Measurements from ENCODE around the gene ASCC1.

ASCC1 gene

GRCh38 chr10:72255977-72256729, 40.1 kb upstream of the ASCC1 start:
- Histone ChIP-seq H3K79me1 (ENCODE audit: low read length) (no peaks in the 10 kb centered on the region), H3K27ac (ENCODE audit: low read depth, low read length) (no peak overlapping the region), H3K4me2 (ENCODE audit: low read length) (no peak overlapping the region), H3K36me3 (ENCODE audit: control insufficient read depth, insufficient read depth, low read length) (no peaks in the 10 kb centered on the region), H2BK5ac (ENCODE audit: low read length) (no peak overlapping the region), H2BK15ac (replicated peaks; ENCODE audit: low read depth) (no peak overlapping the region), H4K5ac (ENCODE audit: low read length) (no peak overlapping the region), H3K23ac (ENCODE audit: low read length) (no peak overlapping the region), H3K4me3 (ENCODE audit: low read length) (no peak overlapping the region), H3K27me3 (ENCODE audit: insufficient read depth, low read length, poor library complexity) (no peaks in the 10 kb centered on the region), H3K4me1 (ENCODE audit: control insufficient read depth, low read depth, low read length) (peaks cover 11% of the 10 kb centered on the region), H3K9ac (ENCODE audit: low read length) (no peak overlapping the region), H3K56ac (ENCODE audit: low read length) (peak overlapping the region; percentile 49), H3K4ac (ENCODE audit: low read depth, low read length) (no peak overlapping the region), H2BK120ac (ENCODE audit: low read depth, low read length) (no peak overlapping the region), H3K79me2 (ENCODE audit: control insufficient read depth, insufficient read depth, low read length) (no peaks in the 10 kb centered on the region), H3K18ac (ENCODE audit: low read length) (no peak overlapping the region), H2AK5ac (ENCODE audit: low read length) (no peak overlapping the region), H4K8ac (ENCODE audit: low read depth, low read length) (no peak overlapping the region)
- WGBS (ENCODE audit: extremely low coverage, insufficient coverage, low lambda C conversion rate), result no CpG with 5 or more reads among the region's 6 CpGs
- no peak for DNase-seq

- Histone ChIP-seq H3K4me1 (ENCODE audit: control insufficient read depth, low read depth, low read length) (peaks cover 6% of the 10 kb centered on the region), H4K8ac (ENCODE audit: low read depth, low read length) (peak overlapping the region; percentile 90), H3K79me2 (ENCODE audit: control insufficient read depth, insufficient read depth, low read length) (no peaks in the 10 kb centered on the region), H3K4ac (ENCODE audit: low read depth, low read length) (peak overlapping the region; percentile 26), H3K56ac (ENCODE audit: low read length) (peak overlapping the region; percentile 94), H4K5ac (ENCODE audit: low read length) (no peak overlapping the region), H3K27me3 (ENCODE audit: insufficient read depth, low read length, poor library complexity) (no peaks in the 10 kb centered on the region), H3K23ac (ENCODE audit: low read length) (no peak overlapping the region), H2BK5ac (ENCODE audit: low read length) (peak overlapping the region; percentile 93), H3K18ac (ENCODE audit: low read length) (peak overlapping the region; percentile 55), H2BK120ac (ENCODE audit: low read depth, low read length) (peak overlapping the region; percentile 33), H3K9ac (ENCODE audit: low read length) (peak overlapping the region; percentile 74), H3K4me2 (ENCODE audit: low read length) (peak overlapping the region; percentile 39), H3K79me1 (ENCODE audit: low read length) (no peaks in the 10 kb centered on the region), H3K27ac (ENCODE audit: low read depth, low read length) (peak overlapping the region; percentile 76), H3K36me3 (ENCODE audit: control insufficient read depth, insufficient read depth, low read length) (no peaks in the 10 kb centered on the region), H3K4me3 (ENCODE audit: low read length) (no peak overlapping the region), H2BK15ac (replicated peaks; ENCODE audit: low read depth) (no peak overlapping the region), H2AK5ac (ENCODE audit: low read length) (no peak overlapping the region)
- peak; percentile 90 for DNase-seq
- WGBS (ENCODE audit: extremely low coverage, insufficient coverage, low lambda C conversion rate), result no CpG with 5 or more reads among the region's 15 CpGs
Measured at GRCh38 chr10:72254813-72255568, 38.9 kb upstream of the ASCC1 start.

GRCh38 chr10:72253578-72253977, 37.5 kb upstream of the ASCC1 start:
- Histone ChIP-seq H3K4me2 (ENCODE audit: low read length) (no peak overlapping the region), H2BK5ac (ENCODE audit: low read length) (no peak overlapping the region)

GRCh38 chr10:72252972-72253371, 36.9 kb upstream of the ASCC1 start:
- H3K36me3 ChIP-seq (ENCODE audit: control insufficient read depth, insufficient read depth, low read length), result no peaks in the 10 kb centered on the region
- peaks cover 6% of the 10 kb centered on the region for H3K4me1 ChIP-seq (ENCODE audit: control insufficient read depth, low read depth, low read length)
- H3K18ac ChIP-seq (ENCODE audit: low read length), result no peak overlapping the region
- no peaks in the 10 kb centered on the region for H3K79me1 ChIP-seq (ENCODE audit: low read length)
- no peak overlapping the region for H3K56ac ChIP-seq (ENCODE audit: low read length)
- DNase-seq, result no peak
- H2BK5ac ChIP-seq (ENCODE audit: low read length), result no peak overlapping the region
- H3K27ac ChIP-seq (ENCODE audit: low read depth, low read length), result no peak overlapping the region
- H2BK15ac ChIP-seq (replicated peaks; ENCODE audit: low read depth), result no peak overlapping the region
- H3K27me3 ChIP-seq (ENCODE audit: insufficient read depth, low read length, poor library complexity), result no peaks in the 10 kb centered on the region
- H3K79me2 ChIP-seq (ENCODE audit: control insufficient read depth, insufficient read depth, low read length), result no peaks in the 10 kb centered on the region
- no peak overlapping the region for H2BK120ac ChIP-seq (ENCODE audit: low read depth, low read length)
- no CpG with 5 or more reads among the region's 3 CpGs for WGBS (ENCODE audit: extremely low coverage, insufficient coverage, low lambda C conversion rate)
- H4K8ac ChIP-seq (ENCODE audit: low read depth, low read length), result no peak overlapping the region
- no peak overlapping the region for H3K23ac ChIP-seq (ENCODE audit: low read length)
- no peak overlapping the region for H3K9ac ChIP-seq (ENCODE audit: low read length)
- H3K4ac ChIP-seq (ENCODE audit: low read depth, low read length), result no peak overlapping the region
- H4K5ac ChIP-seq (ENCODE audit: low read length), result no peak overlapping the region
- no peak overlapping the region for H3K4me3 ChIP-seq (ENCODE audit: low read length)
- H3K4me2 ChIP-seq (ENCODE audit: low read length), result no peak overlapping the region
- no peak overlapping the region for H2AK5ac ChIP-seq (ENCODE audit: low read length)

More at GRCh38 chr10:72253578-72253977, 37.5 kb upstream of the ASCC1 start:
- Histone ChIP-seq H3K4me3 (ENCODE audit: low read length) (no peak overlapping the region), H3K9ac (ENCODE audit: low read length) (no peak overlapping the region), H3K27ac (ENCODE audit: low read depth, low read length) (no peak overlapping the region), H4K8ac (ENCODE audit: low read depth, low read length) (no peak overlapping the region), H2AK5ac (ENCODE audit: low read length) (peak overlapping the region; percentile 55), H2BK15ac (replicated peaks; ENCODE audit: low read depth) (peak overlapping the region; percentile 21), H3K18ac (ENCODE audit: low read length) (no peak overlapping the region), H3K36me3 (ENCODE audit: control insufficient read depth, insufficient read depth, low read length) (no peaks in the 10 kb centered on the region), H3K79me2 (ENCODE audit: control insufficient read depth, insufficient read depth, low read length) (no peaks in the 10 kb centered on the region), H2BK120ac (ENCODE audit: low read depth, low read length) (no peak overlapping the region), H4K5ac (ENCODE audit: low read length) (no peak overlapping the region), H3K23ac (ENCODE audit: low read length) (no peak overlapping the region), H3K56ac (ENCODE audit: low read length) (peak overlapping the region; percentile 38), H3K27me3 (ENCODE audit: insufficient read depth, low read length, poor library complexity) (no peaks in the 10 kb centered on the region), H3K4ac (ENCODE audit: low read depth, low read length) (no peak overlapping the region), H3K4me1 (ENCODE audit: control insufficient read depth, low read depth, low read length) (peaks cover 3% of the 10 kb centered on the region), H3K79me1 (ENCODE audit: low read length) (no peaks in the 10 kb centered on the region)
- DNase-seq, result no peak
- no CpG with 5 or more reads among the region's 7 CpGs for WGBS (ENCODE audit: extremely low coverage, insufficient coverage, low lambda C conversion rate)

GRCh38 chr10:72251635-72252034, 35.6 kb upstream of the ASCC1 start:
- Histone ChIP-seq H3K4me1 (ENCODE audit: control insufficient read depth, low read depth, low read length) (peaks cover 8% of the 10 kb centered on the region), H4K8ac (ENCODE audit: low read depth, low read length) (no peak overlapping the region), H3K18ac (ENCODE audit: low read length) (no peak overlapping the region), H3K36me3 (ENCODE audit: control insufficient read depth, insufficient read depth, low read length) (no peaks in the 10 kb centered on the region), H3K4ac (ENCODE audit: low read depth, low read length) (no peak overlapping the region), H3K4me2 (ENCODE audit: low read length) (no peak overlapping the region), H3K56ac (ENCODE audit: low read length) (no peak overlapping the region), H2AK5ac (ENCODE audit: low read length) (no peak overlapping the region), H4K5ac (ENCODE audit: low read length) (no peak overlapping the region), H3K9ac (ENCODE audit: low read length) (no peak overlapping the region), H2BK5ac (ENCODE audit: low read length) (no peak overlapping the region), H3K79me1 (ENCODE audit: low read length) (no peaks in the 10 kb centered on the region), H3K23ac (ENCODE audit: low read length) (no peak overlapping the region), H3K27ac (ENCODE audit: low read depth, low read length) (no peak overlapping the region), H2BK120ac (ENCODE audit: low read depth, low read length) (no peak overlapping the region), H3K27me3 (ENCODE audit: insufficient read depth, low read length, poor library complexity) (no peaks in the 10 kb centered on the region), H2BK15ac (replicated peaks; ENCODE audit: low read depth) (no peak overlapping the region), H3K79me2 (ENCODE audit: control insufficient read depth, insufficient read depth, low read length) (no peaks in the 10 kb centered on the region), H3K4me3 (ENCODE audit: low read length) (no peak overlapping the region)
- no peak for DNase-seq
- WGBS (ENCODE audit: extremely low coverage, insufficient coverage, low lambda C conversion rate), result no CpG with 5 or more reads among the region's 6 CpGs
